H9 (cell line): ENCODE measurements around the gene NUCB2. TPM values are rescaled to one million over a fixed set of nuclear protein-coding genes. Genes with fewer than 3 reads are reported as not detected.

Source experiments
- DNase-seq: peaks from one replicate; pipeline ENCODE4 v3.0.0-alpha.2; 2017
- H2AFZ ChIP-seq: one replicate; pipeline ENCODE4 v1.6.1; 2013; ENCODE audit warnings: mild to moderate bottlenecking, low read length, control low read depth, moderate library complexity
- H2AK5ac ChIP-seq: 2 replicates; pipeline ENCODE4 v1.6.1; 2013; ENCODE audit warnings: low read length, control low read depth, mixed read lengths; ENCODE audit not compliant: insufficient read length
- H2BK120ac ChIP-seq: one replicate; pipeline ENCODE4 v1.6.1; 2013; ENCODE audit warnings: low read depth, mild to moderate bottlenecking, low read length, control low read depth, inconsistent platforms; ENCODE audit not compliant: poor library complexity, severe bottlenecking
- H2BK12ac ChIP-seq: 2 replicates; pipeline ENCODE4 v1.6.1; 2013; ENCODE audit warnings: low read length, control low read depth, mixed read lengths, low read depth; ENCODE audit not compliant: insufficient read length
- H2BK15ac ChIP-seq: 2 replicates; pipeline ENCODE4 v1.6.1; 2013; ENCODE audit warnings: low read depth, low read length, control low read depth
- H2BK20ac ChIP-seq: one replicate; pipeline ENCODE4 v1.6.1; 2013; ENCODE audit warnings: low read depth, mild to moderate bottlenecking, low read length, control low read depth, inconsistent platforms; ENCODE audit not compliant: poor library complexity, severe bottlenecking
- H2BK5ac ChIP-seq: 2 replicates; pipeline ENCODE4 v1.6.1; 2013; ENCODE audit warnings: low read length, control low read depth, mixed read lengths; ENCODE audit not compliant: insufficient read length
- H3K14ac ChIP-seq: 2 replicates; pipeline ENCODE4 v1.6.1; 2013; ENCODE audit warnings: low read length, control low read depth; ENCODE audit not compliant: insufficient read depth
- H3K18ac ChIP-seq: 2 replicates; pipeline ENCODE4 v1.6.1; 2013; ENCODE audit warnings: low read depth, mild to moderate bottlenecking, mixed read lengths, low read length, control low read depth; ENCODE audit not compliant: insufficient read length
- H3K23ac ChIP-seq: 2 replicates; pipeline ENCODE4 v1.6.1; 2013; ENCODE audit warnings: low read length, control low read depth, mixed read lengths, low read depth; ENCODE audit not compliant: insufficient read length
- H3K23me2 ChIP-seq: 2 replicates; pipeline ENCODE4 v1.6.1; 2013; ENCODE audit warnings: low read depth, mild to moderate bottlenecking, mixed read lengths, low read length, control low read depth; ENCODE audit not compliant: insufficient read length, poor library complexity, severe bottlenecking
- H3K27ac ChIP-seq: 2 replicates; pipeline ENCODE4 v1.5.1; 2013; ENCODE audit warnings: low read length, control low read depth, mixed read lengths, low read depth; ENCODE audit not compliant: insufficient read length
- H3K27me3 ChIP-seq: 2 replicates; pipeline ENCODE4 v1.6.1; 2013; ENCODE audit warnings: low read length, control low read depth, inconsistent platforms; ENCODE audit not compliant: insufficient read depth
- H3K4ac ChIP-seq: 2 replicates; pipeline ENCODE4 v1.6.1; 2013; ENCODE audit warnings: low read depth, mild to moderate bottlenecking, control low read depth, inconsistent platforms, low read length, moderate library complexity
- H3K4me1 ChIP-seq: 2 replicates; pipeline ENCODE4 v1.6.1; 2013; ENCODE audit warnings: low read length, control low read depth, inconsistent platforms; ENCODE audit not compliant: insufficient read depth
- H3K4me2 ChIP-seq: 2 replicates; pipeline ENCODE4 v1.6.1; 2013; ENCODE audit warnings: low read length, control low read depth, mixed read lengths; ENCODE audit not compliant: insufficient read length, insufficient read depth
- H3K56ac ChIP-seq: 2 replicates; pipeline ENCODE4 v1.6.1; 2013; ENCODE audit warnings: low read depth, mild to moderate bottlenecking, mixed read lengths, low read length, control low read depth; ENCODE audit not compliant: insufficient read length
- H3K79me1 ChIP-seq: 2 replicates; pipeline ENCODE4 v1.6.1; 2013; ENCODE audit warnings: low read depth, mild to moderate bottlenecking, moderate library complexity, low read length, control low read depth, inconsistent platforms; ENCODE audit not compliant: insufficient read depth, poor library complexity, severe bottlenecking
- H3K79me2 ChIP-seq: 2 replicates; pipeline ENCODE4 v1.6.1; 2013; ENCODE audit warnings: low read length, control low read depth, inconsistent platforms; ENCODE audit not compliant: insufficient read depth
- H3K9ac ChIP-seq: 2 replicates; pipeline ENCODE4 v1.6.1; 2013; ENCODE audit warnings: low read length, control low read depth, mixed read lengths; ENCODE audit not compliant: insufficient read length; ENCODE audit errors: extremely low read depth
- H3K9me3 ChIP-seq: one replicate; pipeline ENCODE4 v1.6.1; 2013; ENCODE audit warnings: low read depth, low read length, inconsistent platforms; ENCODE audit not compliant: control insufficient read depth
- H3T11ph ChIP-seq: one replicate; pipeline ENCODE4 v1.6.1; 2013; ENCODE audit warnings: mild to moderate bottlenecking, low read length, control low read depth, inconsistent platforms
- H4K20me1 ChIP-seq: one replicate; pipeline ENCODE4 v1.6.1; 2013; ENCODE audit not compliant: control insufficient read depth, insufficient read length, insufficient read depth
- H4K5ac ChIP-seq: 2 replicates; pipeline ENCODE4 v1.6.1; 2013; ENCODE audit warnings: low read depth, mild to moderate bottlenecking, mixed read lengths, low read length, control low read depth; ENCODE audit not compliant: insufficient read length
- H4K8ac ChIP-seq: replicated peaks from 2 replicates; pipeline ENCODE4 v1.6.1; 2013; ENCODE audit warnings: low read length, control low read depth, mixed read lengths, low read depth; ENCODE audit not compliant: insufficient read length
- H4K91ac ChIP-seq: 2 replicates; pipeline ENCODE4 v1.6.1; 2013; ENCODE audit warnings: low read depth, mild to moderate bottlenecking, moderate library complexity, mixed read lengths, low read length, control low read depth; ENCODE audit not compliant: insufficient read length
- H3K27ac Mint-ChIP-seq, 3 experiments: 2 replicates in 2 of 3; 3 replicates in 1 of 3; pipeline ENCODE4 v1.8.0; 2020 to 2021; ENCODE audit warnings: mixed read lengths in 3 of 3, mild to moderate bottlenecking in 1 of 3, moderate library complexity in 1 of 3
- H3K27me3 Mint-ChIP-seq: 2 replicates; pipeline ENCODE4 v1.8.0; 2021; ENCODE audit warnings: low read depth, mild to moderate bottlenecking, moderate library complexity, mixed read lengths
- H3K36me3 Mint-ChIP-seq, 3 experiments: 2 replicates in 2 of 3; 3 replicates in 1 of 3; pipeline ENCODE4 v1.8.0; 2020 to 2021; ENCODE audit warnings: low read depth in 3 of 3, mixed read lengths in 3 of 3; ENCODE audit not compliant: insufficient read depth in 1 of 3
- H3K4me1 Mint-ChIP-seq, 2 experiments: 2 replicates each; pipeline ENCODE4 v1.8.0; 2020; ENCODE audit warnings: mixed read lengths in 2 of 2
- H3K4me3 Mint-ChIP-seq, 2 experiments: 2 replicates in 1 of 2; 3 replicates in 1 of 2; pipeline ENCODE4 v1.8.0; 2020 to 2021; ENCODE audit warnings: mild to moderate bottlenecking in 2 of 2, mixed read lengths in 2 of 2, moderate library complexity in 1 of 2
- H3K9me3 Mint-ChIP-seq, 2 experiments: 2 replicates in 1 of 2; 3 replicates in 1 of 2; pipeline ENCODE4 v1.8.0; 2020; ENCODE audit warnings: mild to moderate bottlenecking in 2 of 2, mixed read lengths in 2 of 2, moderate library complexity in 1 of 2
- CTCF ChIP-seq: fragments of 200-600 bp; sonication (generic); conservative IDR thresholded peaks from 3 replicates; pipeline ENCODE4 v1.8.0; 2021; ENCODE audit warnings: antibody characterized with exemption, mild to moderate bottlenecking
- WGBS: extraction: QIAGEN DNeasy Blood & Tissue Kit; methylation state at CpG from one replicate; pipeline ENCODE4 v1.1.7; 2013; ENCODE audit warnings: missing lambda C conversion rate, low lambda C conversion rate, mixed read lengths; ENCODE audit not compliant: insufficient read length; ENCODE audit errors: extremely low coverage; 5-methylcytosine and 5-hydroxymethylcytosine counted together
- total RNA-seq: library from RNA; stranded (reverse); gene quantifications from 2 replicates; pipeline ENCODE4 v1.2.1, GENCODE V29; 2021

NUCB2 gene
- total RNA-seq, 1 experiment from 2014 or later: 29.1 TPM

GRCh38 chr11:17256512-17256911, 20.0 kb upstream of the NUCB2 start:
- Histone ChIP-seq H3K9me3 (no peaks in the 10 kb centered on the region), H4K5ac (no peak overlapping the region), H3K4me2 (no peak overlapping the region), H2BK15ac (no peak overlapping the region), H2AK5ac (no peak overlapping the region), H3K4ac (no peak overlapping the region), H3K9ac (no peak overlapping the region), H3K4me1 (no peaks in the 10 kb centered on the region), H2BK20ac (no peak overlapping the region), H3K27ac (no peak overlapping the region), H2BK12ac (no peak overlapping the region), H3K14ac (no peak overlapping the region), H4K8ac (no peak overlapping the region), H3K56ac (no peak overlapping the region), H3K18ac (no peak overlapping the region), H3K79me1 (no peaks in the 10 kb centered on the region), H3K27me3 (no peaks in the 10 kb centered on the region), H2BK5ac (no peak overlapping the region), H2BK120ac (no peak overlapping the region), H3T11ph (no peak overlapping the region), H3K79me2 (no peaks in the 10 kb centered on the region), H3K23ac (no peak overlapping the region), H2AFZ (no peak overlapping the region), H3K23me2 (no peaks in the 10 kb centered on the region), H4K20me1 (no peaks in the 10 kb centered on the region), H4K91ac (no peak overlapping the region)
- Mint-ChIP-seq H3K9me3 (no peaks in the 10 kb centered on the region), H3K27ac (no peak overlapping the region), H3K36me3 (no peaks in the 10 kb centered on the region), H3K27me3 (peaks cover 5% of the 10 kb centered on the region), H3K4me3 (no peak overlapping the region), H3K4me1 (no peaks in the 10 kb centered on the region)
- no peak for TF ChIP-seq CTCF
- no CpG with 5 or more reads among the region's 3 CpGs for WGBS
- no peak for DNase-seq
